Activated B cell treated with CpG ODN at 0.5 μM for 24 hours (primary cell): ENCODE data around the gene FOXN1. TPM values are rescaled to one million over a fixed set of nuclear protein-coding genes. Genes with fewer than 3 reads are reported as not detected.

Experiments
- ATAC-seq: fragments of 200-7000 bp; cut with Tn5 transposase; one replicate; pipeline ENCODE4 v1.10.0; 2021; ENCODE audit warnings: low read depth, mild to moderate bottlenecking, moderate library complexity
- CTCF ChIA-PET: fragments of 350-600 bp; sonication (Branson Sonifier 250); formaldehyde crosslinking; loops from one replicate; lab custom pipeline; 2021; ENCODE audit warnings: antibody characterized with exemption; lab: Charles Lee
- POLR2A ChIA-PET: fragments of 350-600 bp; sonication (Branson Sonifier 250); formaldehyde crosslinking; loops from one replicate; lab custom pipeline; 2021; ENCODE audit warnings: antibody characterized with exemption; lab: Charles Lee
- DNase-seq: peaks from one replicate; pipeline ENCODE4 v3.0.0; 2022
- H3K27ac Mint-ChIP-seq: one replicate; pipeline ENCODE4 v1.8.0; 2020; ENCODE audit warnings: mixed read lengths
- H3K27me3 Mint-ChIP-seq: one replicate; pipeline ENCODE4 v1.8.0; 2021; ENCODE audit warnings: mixed read lengths
- H3K36me3 Mint-ChIP-seq: one replicate; pipeline ENCODE4 v1.8.0; 2021; ENCODE audit warnings: low read depth, mixed read lengths
- H3K4me1 Mint-ChIP-seq: one replicate; pipeline ENCODE4 v1.8.0; 2021; ENCODE audit warnings: mixed read lengths
- H3K4me3 Mint-ChIP-seq: one replicate; pipeline ENCODE4 v1.8.0; 2020; ENCODE audit warnings: mild to moderate bottlenecking, mixed read lengths
- H3K9me3 Mint-ChIP-seq: one replicate; pipeline ENCODE4 v1.8.0; 2020; ENCODE audit warnings: mixed read lengths
- intact Hi-C: fragments of 100-400 bp; cut with micrococcal nuclease; formaldehyde crosslinking; loops from one replicate; pipeline ENCODE4 v1.15.1; 2024
- total RNA-seq: library from RNA; stranded (reverse); gene quantifications from 2 replicates; pipeline ENCODE4 v1.2.3, GENCODE V29; 2022
- TF ChIP-seq, protein P1 (sequence below): fragments of 200-600 bp; IDR thresholded peaks from one replicate; pipeline ENCODE4 v1.8.0; 2022; ENCODE audit warnings: antibody characterized with exemption, mild to moderate bottlenecking

FOXN1 gene
- total RNA-seq, 1 donor from 2014 or later, result not detected

DNA sequence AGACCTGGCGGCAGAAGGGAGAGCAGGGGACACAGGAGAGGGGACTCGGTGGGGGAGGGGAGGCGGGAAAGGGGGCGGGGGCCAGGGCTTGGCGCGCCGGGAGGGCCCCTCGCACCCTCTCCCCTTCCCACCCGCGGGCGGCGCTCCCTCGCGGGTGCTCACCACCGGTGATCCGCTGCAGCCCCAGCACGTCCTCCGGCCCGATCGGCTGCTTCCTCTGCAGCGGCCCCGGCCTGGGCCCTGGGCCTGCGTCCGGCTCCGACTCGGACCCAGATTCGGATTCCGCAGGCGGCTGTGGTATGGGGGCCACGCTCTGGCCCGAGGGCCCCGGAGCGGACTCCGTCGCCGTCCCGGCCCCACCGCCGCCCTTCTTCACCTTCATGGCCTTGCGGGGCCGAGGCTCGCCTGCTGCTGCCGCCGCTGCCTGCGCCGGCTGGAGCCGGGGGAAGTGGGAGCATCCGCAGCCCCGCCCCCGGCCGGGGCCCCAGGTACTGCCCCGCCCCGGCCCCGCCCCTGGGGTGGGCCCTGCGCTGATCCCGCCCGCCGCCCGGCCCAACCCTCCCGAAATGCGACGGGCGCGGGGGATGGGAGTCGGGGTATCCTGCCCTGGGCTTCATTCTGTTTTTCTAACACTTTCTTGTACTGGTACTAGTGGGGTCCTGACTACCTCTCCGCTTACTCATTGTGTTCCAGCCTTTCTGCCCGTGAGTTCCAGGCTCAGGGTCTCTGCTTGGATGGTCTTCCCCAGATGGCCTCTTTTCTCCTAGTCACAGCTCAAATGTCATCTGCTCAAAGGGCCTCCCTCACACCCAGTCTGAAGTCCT, 46.2 kb downstream of the FOXN1 start, which contains the start of gene UNC119:
Gene UNC119 (minus strand): TSS at position 449 of the 824 bp plus-strand sequence. CDS start 67 bp downstream, at position 382.
- Mint-ChIP-seq H3K27me3 (no peaks in the 10 kb centered on the region), H3K36me3 (peaks cover 69% of the 10 kb centered on the region), H3K27ac (peak within 1 kb of the TSS; percentile 93), H3K9me3 (no peaks in the 10 kb centered on the region), H3K4me3 (peak within 1 kb of the TSS; percentile 97), H3K4me1 (peaks cover 65% of the 10 kb centered on the region)
- TF ChIP-seq, protein P1, sequence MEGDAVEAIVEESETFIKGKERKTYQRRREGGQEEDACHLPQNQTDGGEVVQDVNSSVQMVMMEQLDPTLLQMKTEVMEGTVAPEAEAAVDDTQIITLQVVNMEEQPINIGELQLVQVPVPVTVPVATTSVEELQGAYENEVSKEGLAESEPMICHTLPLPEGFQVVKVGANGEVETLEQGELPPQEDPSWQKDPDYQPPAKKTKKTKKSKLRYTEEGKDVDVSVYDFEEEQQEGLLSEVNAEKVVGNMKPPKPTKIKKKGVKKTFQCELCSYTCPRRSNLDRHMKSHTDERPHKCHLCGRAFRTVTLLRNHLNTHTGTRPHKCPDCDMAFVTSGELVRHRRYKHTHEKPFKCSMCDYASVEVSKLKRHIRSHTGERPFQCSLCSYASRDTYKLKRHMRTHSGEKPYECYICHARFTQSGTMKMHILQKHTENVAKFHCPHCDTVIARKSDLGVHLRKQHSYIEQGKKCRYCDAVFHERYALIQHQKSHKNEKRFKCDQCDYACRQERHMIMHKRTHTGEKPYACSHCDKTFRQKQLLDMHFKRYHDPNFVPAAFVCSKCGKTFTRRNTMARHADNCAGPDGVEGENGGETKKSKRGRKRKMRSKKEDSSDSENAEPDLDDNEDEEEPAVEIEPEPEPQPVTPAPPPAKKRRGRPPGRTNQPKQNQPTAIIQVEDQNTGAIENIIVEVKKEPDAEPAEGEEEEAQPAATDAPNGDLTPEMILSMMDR, result no peak
- CTCF ChIA-PET, result interaction anchor here (1.0 to 3.9 kb wide), 4 partner anchors 9 to 58 kb away, joined by 3 to 19 read pairs (median 8); partner anchors contain the start of gene PIGS
- ATAC-seq, result peak; percentile 66
- peak; percentile 85 for DNase-seq
- intact Hi-C loops, result loop anchor here (1.0 to 5.0 kb wide), 6 partner anchors 15 to 400 kb away; partner anchors contain the start of genes IFT20, PHF12, PIGS and RSKR
- POLR2A ChIA-PET, result interaction anchor here (0.5 to 7.1 kb wide), 9 partner anchors 8 to 1612 kb away, joined by 3 to 160 read pairs (median 10); partner anchors contain the start of genes ALDOC, PIGS and SPAG5

DNA sequence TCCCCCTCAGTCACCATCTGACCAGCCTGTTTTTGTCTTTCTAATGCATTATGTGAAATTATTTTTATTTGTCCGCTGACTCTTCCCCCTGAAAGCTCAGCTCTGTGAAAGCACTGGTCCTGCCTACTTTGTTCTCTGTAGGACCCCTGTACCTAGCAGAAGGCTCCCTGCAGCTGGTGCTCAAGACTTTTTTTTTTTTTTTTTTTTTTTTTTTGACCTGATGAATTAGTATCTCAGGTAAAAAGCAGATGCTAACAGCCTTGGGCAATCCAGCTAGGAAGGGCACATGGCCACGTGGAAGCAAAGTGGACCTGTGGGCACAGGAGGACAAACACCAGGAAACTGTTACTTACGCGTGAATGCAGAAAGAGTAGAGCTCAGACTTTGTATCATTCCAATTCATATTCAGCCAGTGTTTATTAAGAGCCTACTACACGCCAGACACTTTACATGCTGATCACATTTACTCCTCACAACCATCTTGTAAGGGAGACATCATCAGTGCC, 46.9 kb downstream of the FOXN1 start:
- Mint-ChIP-seq H3K9me3 (no peaks in the 10 kb centered on the region), H3K4me3 (peak overlapping the region; percentile 97), H3K4me1 (peaks cover 59% of the 10 kb centered on the region), H3K27me3 (no peaks in the 10 kb centered on the region), H3K27ac (peak overlapping the region; percentile 86), H3K36me3 (peaks cover 71% of the 10 kb centered on the region)
- CTCF ChIA-PET, result interaction anchor here (1.0 to 2.7 kb wide), 2 partner anchors 9 to 59 kb away, joined by 3 to 13 read pairs; no protein-coding TSS in a partner anchor
- DNase-seq (no peak), ATAC-seq (no peak)
- POLR2A ChIA-PET, result interaction anchor here (0.5 to 7.1 kb wide), 9 partner anchors 9 to 1611 kb away, joined by 3 to 160 read pairs (median 6); partner anchors contain the start of genes ALDOC, PIGS and SPAG5
- TF ChIP-seq, protein P1, result no peak
- intact Hi-C loops, result loop anchor here (1.0 to 5.0 kb wide), 6 partner anchors 14 to 399 kb away; partner anchors contain the start of genes IFT20, PHF12, PIGS and RSKR

DNA sequence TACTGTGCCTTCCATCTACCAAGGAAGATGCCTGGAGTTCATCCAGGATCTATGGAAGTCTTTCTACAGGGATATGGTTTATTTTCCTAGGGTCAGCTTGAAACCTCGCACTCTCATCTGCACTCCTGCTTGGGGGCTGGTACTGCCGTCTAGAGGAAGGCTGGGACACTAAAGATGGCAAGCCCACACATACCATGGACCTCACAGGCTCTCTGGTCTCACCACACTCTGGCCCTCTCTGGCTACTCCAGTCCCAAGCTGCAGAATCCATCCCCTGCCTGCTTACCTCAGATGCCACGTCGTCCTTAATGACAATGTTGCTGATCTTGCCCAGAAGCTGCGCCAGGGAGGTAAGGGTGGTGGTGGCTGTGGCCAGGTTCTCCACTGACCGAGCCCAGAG, 48.4 kb downstream of the FOXN1 start:
- ChIA-PET POLR2A (interaction anchor here (1.0 kb wide), 2 partner anchors 17 to 46 kb away, joined by 4 read pairs; partner anchors contain the start of gene PIGS), CTCF (interaction anchor here (0.9 to 2.7 kb wide), 3 partner anchors 54 to 60 kb away, joined by 4 to 13 read pairs (median 5); no protein-coding TSS in a partner anchor)
- ATAC-seq (no peak), DNase-seq (no peak)
- Mint-ChIP-seq H3K36me3 (peaks cover 76% of the 10 kb centered on the region), H3K4me1 (peaks cover 44% of the 10 kb centered on the region), H3K4me3 (no peak overlapping the region), H3K27ac (no peak overlapping the region), H3K9me3 (no peaks in the 10 kb centered on the region), H3K27me3 (no peaks in the 10 kb centered on the region)
- intact Hi-C loops, result loop anchor here (5.0 kb wide), 2 partner anchors 58 to 398 kb away; partner anchors contain the start of genes PHF12 and RSKR
- TF ChIP-seq, protein P1, result no peak

DNA sequence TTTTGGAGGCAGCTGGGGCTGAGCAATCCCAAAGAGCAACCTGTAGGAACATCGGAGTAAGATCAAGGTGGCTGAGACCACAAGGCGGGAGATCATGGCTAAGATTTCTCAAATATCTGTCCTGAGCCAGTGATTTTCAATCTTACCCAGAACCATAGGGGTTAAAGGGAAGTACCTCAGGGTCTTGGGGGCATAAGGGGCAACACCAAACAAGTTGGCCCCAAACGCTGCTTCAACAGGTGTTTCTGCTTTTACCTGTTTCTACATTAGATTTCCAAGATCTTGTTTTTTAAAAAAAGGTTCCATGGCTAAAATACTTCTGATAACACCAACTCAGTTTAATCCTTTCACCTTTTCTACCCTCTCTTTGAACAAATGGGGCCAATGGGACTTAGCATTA, 48.9 kb downstream of the FOXN1 start:
- intact Hi-C loops, result no loop called here
- peaks cover 81% of the 10 kb centered on the region for H3K36me3 Mint-ChIP-seq
- POLR2A ChIA-PET, result interaction anchor here (1.0 kb wide), 1 partner anchor 16 kb away, joined by 4 read pairs; the partner anchor contains the start of gene PIGS

More for the DNA sequence above, 48.9 kb downstream of the FOXN1 start:
- Mint-ChIP-seq H3K4me3 (no peak overlapping the region), H3K27me3 (no peaks in the 10 kb centered on the region), H3K9me3 (no peaks in the 10 kb centered on the region), H3K4me1 (peaks cover 39% of the 10 kb centered on the region), H3K27ac (no peak overlapping the region)
- no peak for DNase-seq
- TF ChIP-seq, protein P1, result no peak
- no peak for ATAC-seq
- CTCF ChIA-PET, result interaction anchor here (1.2 to 2.7 kb wide), 2 partner anchors 54 to 60 kb away, joined by 4 to 13 read pairs; no protein-coding TSS in a partner anchor
